Ramos (cell line): ENCODE results near the gene AKR7A3.
"Not testable (repeated sequence)": the region's sequence is repeated elsewhere in the genome, so short reads cannot be mapped to it uniquely, and the experiment has no call there.

Experiments
- in situ Hi-C: fragments of 300-500 bp; cut with MboI; formaldehyde crosslinking; loops from one replicate; pipeline ENCODE4 v1.14.3; 2022; ENCODE audit warnings: low sequenced_read_pairs; ENCODE audit not compliant: unreplicated experiment

The AKR7A3 gene

DNA sequence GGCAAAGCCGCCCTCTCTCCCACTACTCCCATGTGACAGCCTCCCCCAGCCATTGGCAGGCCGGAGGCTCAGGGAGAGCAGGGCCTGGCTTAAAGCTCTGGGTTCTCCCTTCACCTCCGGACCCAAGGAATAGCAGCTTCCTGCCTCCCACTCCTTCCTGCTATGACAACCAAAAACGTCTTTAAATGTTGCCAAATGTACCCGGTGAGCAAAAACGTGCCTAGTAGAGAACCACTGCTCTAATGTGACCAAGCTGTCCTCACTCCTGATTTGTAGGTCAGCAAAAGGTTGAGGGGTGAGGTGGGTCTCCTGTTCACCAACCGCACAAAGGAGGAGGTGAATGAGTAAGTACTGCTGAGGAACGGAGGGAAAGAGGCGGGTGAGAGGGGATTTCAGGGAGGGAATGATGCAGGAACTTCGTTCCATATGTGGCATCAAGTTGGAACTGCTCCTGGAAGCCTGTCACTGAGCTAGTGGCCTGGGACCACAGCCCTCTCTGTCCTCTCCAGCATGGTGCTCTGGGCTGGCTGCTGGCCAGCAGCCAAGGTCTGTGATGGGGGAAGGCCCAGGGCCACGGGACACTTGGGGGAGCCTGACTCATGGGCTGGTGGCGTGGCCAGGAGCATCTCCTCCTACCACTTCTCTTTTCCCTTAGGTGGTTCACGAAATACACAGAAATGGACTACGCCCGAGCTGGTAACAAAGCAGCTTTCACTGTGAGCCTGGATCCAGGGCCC, 31.2 kb downstream of the AKR7A3 start:
- in situ Hi-C loops, result no loop called here

DNA sequence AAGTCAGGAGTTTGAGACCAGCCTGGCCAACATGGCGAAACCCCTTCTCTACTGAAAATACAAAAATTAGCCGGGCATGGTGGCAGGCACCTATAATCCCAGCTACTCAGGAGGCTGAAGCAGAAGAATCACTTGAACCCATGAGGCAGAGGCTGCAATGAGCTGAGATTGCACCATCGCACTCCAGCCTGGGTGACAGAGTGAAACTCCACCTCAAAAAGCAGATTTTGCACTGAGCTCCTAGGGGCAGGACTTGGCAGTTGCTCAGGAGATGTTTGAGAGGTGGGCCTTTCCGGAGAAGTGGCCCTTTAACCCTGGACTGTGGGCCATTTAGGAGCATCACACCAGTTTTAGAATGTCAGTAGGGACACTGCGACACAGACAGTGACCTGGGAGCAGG, 32.3 kb downstream of the AKR7A3 start:
- in situ Hi-C loops, result not testable (repeated sequence)

DNA sequence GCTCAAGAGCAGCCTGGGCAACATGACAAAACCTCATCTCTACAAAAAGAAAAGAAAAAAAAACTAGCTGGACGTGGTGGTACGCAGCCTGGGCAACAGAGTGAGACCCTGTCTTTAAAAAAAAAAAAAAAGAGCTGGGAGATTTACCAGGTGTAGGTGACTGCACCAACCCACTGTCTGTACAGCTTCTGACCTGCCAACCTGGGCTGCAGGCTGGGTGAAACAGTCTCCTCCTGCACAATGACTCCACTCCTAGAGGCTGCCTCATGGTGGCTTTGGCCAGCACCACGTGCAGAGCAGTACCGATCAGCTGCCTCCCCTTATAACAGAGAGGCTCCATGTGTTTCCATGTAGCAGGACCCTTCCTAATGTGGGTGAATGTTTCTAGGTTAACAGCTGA, 33.3 kb downstream of the AKR7A3 start:
- in situ Hi-C loops, result no loop called here

GRCh38 chr1:19254416-19254815, 34.2 kb downstream of the AKR7A3 start:
- in situ Hi-C loops, result no loop called here

DNA sequence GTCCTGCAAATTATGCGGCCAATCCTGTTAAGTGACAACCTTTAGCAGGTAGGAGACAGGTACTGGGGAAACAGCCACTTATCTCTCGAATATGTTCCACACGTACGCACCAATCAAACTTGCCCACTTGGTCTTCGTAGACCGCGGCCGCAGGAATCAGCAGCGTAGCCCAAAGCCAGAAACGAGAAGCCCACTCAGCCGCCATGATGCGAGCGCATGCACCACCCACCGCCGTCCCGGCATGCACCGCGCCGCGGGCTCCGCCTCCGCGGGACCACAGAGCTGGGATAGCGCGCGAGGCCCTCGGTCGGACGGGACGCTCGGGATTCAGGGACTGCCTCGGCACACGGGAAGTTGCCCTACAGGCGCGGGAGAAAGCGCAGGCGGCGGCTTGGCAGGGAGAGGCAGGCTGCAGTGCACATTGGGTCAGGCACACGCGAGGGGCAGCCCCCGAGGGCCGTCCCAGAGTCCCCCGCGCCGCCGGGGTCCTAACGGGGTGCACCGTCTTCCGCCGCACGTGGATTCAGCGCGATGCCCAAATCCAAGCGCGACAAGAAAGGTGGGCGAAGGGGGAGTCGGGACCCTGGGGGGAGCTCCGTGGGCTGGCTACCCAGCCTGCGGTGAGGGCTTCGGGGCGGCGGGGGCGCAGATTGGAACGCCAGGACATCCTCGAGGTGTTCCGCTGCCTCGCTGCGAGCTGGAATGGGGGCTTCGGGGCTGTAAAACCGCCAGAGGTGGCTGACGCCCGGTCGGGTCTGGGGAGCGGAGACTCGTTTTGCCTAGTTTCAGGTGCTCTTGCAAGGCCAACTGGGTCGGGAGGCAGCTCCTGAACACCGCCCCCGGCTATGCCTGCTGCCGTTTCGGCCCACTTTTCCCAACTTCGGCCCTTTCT, 37.0 kb downstream of the AKR7A3 start, which contains the start of the genes EMC1 and MRTO4:
Gene EMC1 (minus strand): TSS at position 220 of the 892 bp plus-strand sequence. CDS start 15 bp downstream, at position 205.
Gene MRTO4 (plus strand): TSS at position 501 of the 892 bp plus-strand sequence. CDS start 31 bp downstream, at position 532.
- in situ Hi-C loops, result no loop called here

DNA sequence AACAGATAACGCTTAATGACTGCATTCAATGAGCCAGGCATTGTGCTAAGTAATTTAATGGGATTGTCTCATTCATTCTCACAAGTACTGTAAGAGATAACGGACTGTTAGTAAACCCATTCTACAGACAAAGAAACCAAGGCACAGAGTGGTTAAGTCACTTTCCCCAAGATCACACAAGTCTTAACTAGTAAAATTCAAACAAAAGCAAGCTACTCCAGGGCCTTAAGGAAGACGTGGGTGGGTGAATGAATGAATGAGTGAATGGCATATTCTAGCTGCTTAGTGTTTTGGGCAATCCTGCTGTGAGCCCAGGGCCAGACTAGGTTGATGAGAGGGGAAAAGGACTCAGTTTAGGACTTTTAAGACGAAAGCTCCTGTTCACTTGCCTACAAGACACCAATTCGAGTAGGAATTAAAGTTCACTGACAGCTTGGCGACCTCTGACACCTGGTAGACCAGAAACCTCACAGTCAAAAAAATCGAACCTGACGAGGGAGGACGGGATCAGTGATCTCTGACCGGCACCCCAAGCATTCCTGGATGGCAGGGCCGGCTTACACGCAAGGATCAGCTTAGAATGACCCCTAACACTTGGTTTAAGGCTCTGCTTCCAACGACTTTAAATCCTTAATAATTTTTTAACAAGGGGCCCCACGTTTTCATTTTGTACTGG, 37.8 kb downstream of the AKR7A3 start:
- in situ Hi-C loops, result no loop called here

DNA sequence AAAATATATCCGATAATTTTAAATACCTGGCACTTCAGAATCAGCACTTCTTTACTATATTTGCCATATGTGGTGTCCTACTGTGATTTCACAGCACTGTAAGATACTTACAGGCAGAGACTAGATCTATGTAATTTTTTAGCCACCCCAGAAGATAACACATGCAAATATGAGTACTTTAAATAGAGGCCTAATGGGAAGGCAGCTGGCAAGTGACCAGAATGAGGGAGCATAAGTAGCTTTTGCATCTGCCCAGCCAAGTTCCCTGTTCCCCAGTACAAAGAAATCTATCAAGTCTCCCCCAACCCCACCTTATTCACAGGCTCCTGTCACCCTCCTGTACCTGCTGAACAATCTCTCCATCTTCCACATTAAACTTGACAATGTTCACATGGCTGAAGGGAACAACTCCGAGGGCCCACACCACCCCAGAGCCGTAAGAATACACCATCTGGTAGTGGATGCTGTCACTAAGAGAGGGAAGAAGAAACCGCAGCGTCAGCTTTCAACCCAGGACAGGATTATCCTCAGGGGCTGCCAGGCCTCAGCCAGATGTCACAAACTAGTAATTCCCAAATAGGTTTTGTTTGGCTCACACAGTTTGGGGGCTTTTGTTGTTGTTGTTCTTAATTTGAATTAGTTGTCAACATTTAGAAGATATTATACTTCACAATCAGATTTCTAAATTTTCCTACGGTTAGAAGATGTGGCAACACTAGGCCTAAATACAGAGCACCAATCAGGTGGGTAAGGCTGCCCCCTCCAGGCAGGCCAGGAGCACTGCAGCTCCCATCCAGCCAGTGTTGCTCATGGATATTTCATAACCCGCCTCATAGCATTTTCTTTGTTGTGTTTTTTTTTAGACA, 47.7 kb downstream of the AKR7A3 start:
- in situ Hi-C loops, result loop anchor here (10.0 kb wide), 1 partner anchor 336 kb away; the partner anchor contains the start of gene ALDH4A1

- in situ Hi-C loops, result loop anchor here (10.0 kb wide), 1 partner anchor 335 kb away; the partner anchor contains the start of gene ALDH4A1
Observed at GRCh38 chr1:19239876-19240275, 48.7 kb downstream of the AKR7A3 start.

DNA sequence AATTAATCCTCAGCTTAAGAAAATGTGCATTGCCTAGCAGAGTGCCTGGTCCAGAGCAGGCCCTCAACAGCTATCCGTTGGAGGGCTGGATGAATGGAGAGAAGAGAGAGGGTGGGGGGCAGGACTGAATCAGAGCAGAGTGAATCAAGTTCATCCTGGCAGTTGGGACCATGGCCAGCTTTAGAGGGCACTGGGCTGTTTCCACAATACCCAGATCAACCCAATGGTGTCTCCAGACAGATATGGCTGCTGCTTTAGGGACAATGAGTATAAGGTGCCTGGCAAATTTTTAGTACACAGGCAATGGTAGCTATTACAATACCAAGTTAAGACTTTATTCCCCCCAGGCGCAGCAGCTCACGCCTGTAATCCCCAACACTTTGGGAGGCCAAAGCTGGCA, 54.3 kb downstream of the AKR7A3 start:
- in situ Hi-C loops, result no loop called here
